ENCODE data around the gene MLXIP.

Gene MLXIP

DNA sequence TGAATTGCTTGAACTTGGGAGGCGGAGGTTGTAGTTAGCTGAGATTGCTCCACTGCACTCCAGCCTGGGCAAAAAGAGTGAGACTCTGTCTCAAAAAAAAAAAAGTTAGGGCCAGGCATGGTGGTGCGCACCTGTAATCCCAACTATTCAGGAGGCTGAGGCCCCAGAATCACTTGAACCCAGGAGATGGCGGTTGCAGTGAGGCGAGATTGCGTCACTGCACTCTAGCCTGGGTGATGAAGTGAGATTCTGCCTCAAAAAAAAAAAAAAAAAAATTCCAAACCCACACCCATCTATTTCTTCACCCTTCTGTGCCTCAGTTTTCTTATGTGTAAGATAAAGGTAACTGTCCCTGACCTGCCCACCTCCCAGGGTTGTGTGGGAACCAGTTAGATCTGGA lies 11.0 kb upstream of the MLXIP start:
- no peak overlapping the region for H3K4me3 ChIP-seq (ENCODE audit: low read length)
- H3K9me3 ChIP-seq (replicated peaks; ENCODE audit: low read length), result no peaks in the 10 kb centered on the region
- no peaks in the 10 kb centered on the region for H3K27me3 ChIP-seq (ENCODE audit: control insufficient read depth, insufficient read depth, low read length)
- peaks cover 49% of the 10 kb centered on the region for H3K4me1 ChIP-seq (ENCODE audit: control insufficient read depth, insufficient read depth, low read length)
- H3K9ac ChIP-seq (ENCODE audit: low read depth, low read length), result no peak overlapping the region
- no peaks in the 10 kb centered on the region for H3K36me3 ChIP-seq (ENCODE audit: insufficient read depth, low read length)
- no peak overlapping the region for H3K4me2 ChIP-seq (ENCODE audit: low read length)

- Histone ChIP-seq H3K27me3 (ENCODE audit: control insufficient read depth, insufficient read depth, low read length) (no peaks in the 10 kb centered on the region), H3K9me3 (replicated peaks; ENCODE audit: low read length) (no peaks in the 10 kb centered on the region), H3K36me3 (ENCODE audit: insufficient read depth, low read length) (no peaks in the 10 kb centered on the region), H3K4me2 (ENCODE audit: low read length) (no peak overlapping the region), H3K4me1 (ENCODE audit: control insufficient read depth, insufficient read depth, low read length) (peaks cover 49% of the 10 kb centered on the region), H3K9ac (ENCODE audit: low read depth, low read length) (no peak overlapping the region), H3K4me3 (ENCODE audit: low read length) (no peak overlapping the region)
These were observed 10.6 kb upstream of the MLXIP start for GRCh38 chr12:122067966-122068365.

- H3K4me3 ChIP-seq (ENCODE audit: low read length), result peak overlapping the region; percentile 41
- H3K9me3 ChIP-seq (replicated peaks; ENCODE audit: low read length), result no peaks in the 10 kb centered on the region
- H3K4me1 ChIP-seq (ENCODE audit: control insufficient read depth, insufficient read depth, low read length), result peaks cover 28% of the 10 kb centered on the region
- no peaks in the 10 kb centered on the region for H3K27me3 ChIP-seq (ENCODE audit: control insufficient read depth, insufficient read depth, low read length)
- H3K36me3 ChIP-seq (ENCODE audit: insufficient read depth, low read length), result no peaks in the 10 kb centered on the region
- peak overlapping the region; percentile 78 for H3K4me2 ChIP-seq (ENCODE audit: low read length)
- H3K9ac ChIP-seq (ENCODE audit: low read depth, low read length), result peak overlapping the region; percentile 64
These were observed 6.3 kb upstream of the MLXIP start for GRCh38 chr12:122072031-122072970.

- H3K4me3 ChIP-seq (ENCODE audit: low read length), result no peak overlapping the region
- peaks cover 32% of the 10 kb centered on the region for H3K4me1 ChIP-seq (ENCODE audit: control insufficient read depth, insufficient read depth, low read length)
- no peak overlapping the region for H3K9ac ChIP-seq (ENCODE audit: low read depth, low read length)
- no peaks in the 10 kb centered on the region for H3K36me3 ChIP-seq (ENCODE audit: insufficient read depth, low read length)
- H3K27me3 ChIP-seq (ENCODE audit: control insufficient read depth, insufficient read depth, low read length), result no peaks in the 10 kb centered on the region
- no peak overlapping the region for H3K4me2 ChIP-seq (ENCODE audit: low read length)
- no peaks in the 10 kb centered on the region for H3K9me3 ChIP-seq (replicated peaks; ENCODE audit: low read length)
These were observed 4.7 kb upstream of the MLXIP start for GRCh38 chr12:122073815-122074214.

DNA sequence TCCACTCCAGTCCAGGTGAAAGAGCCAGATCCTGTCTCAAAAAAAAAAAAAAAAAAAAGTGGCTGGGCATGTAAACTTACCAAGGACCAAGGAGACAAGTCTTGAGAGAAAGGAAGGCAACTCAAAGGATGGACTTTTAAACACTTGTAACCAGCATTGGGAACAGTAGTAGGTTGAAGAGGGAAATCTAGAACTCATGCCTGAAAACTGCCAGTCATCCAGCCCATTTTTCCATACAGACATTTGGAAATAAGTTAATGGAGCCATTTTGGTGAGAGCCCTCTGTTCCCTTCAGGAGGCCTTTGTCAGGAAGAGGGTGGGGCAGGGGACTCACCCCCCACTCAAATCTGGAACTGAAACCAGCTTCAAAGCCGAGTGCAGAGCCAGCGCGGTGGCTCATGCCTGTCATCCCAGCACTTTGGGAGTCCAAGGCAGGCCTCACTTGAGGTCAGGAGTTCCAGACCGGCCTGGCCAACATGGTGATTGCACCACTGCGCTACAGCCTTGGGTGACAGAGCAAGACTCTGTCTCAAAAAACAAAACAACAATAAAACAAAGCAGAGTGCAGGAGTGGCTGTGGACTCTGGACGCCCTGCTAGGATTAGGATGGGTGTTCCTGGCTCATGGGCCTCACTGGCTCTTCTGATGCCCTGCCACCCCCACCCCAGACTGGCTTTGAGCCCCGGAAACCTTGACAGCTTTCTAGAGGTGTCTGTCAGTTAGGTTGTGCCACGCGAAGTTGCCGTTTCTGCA lies 1.6 kb upstream of the MLXIP start:
- Histone ChIP-seq H3K9ac (ENCODE audit: low read depth, low read length) (no peak overlapping the region), H3K4me3 (ENCODE audit: low read length) (no peak overlapping the region), H3K36me3 (ENCODE audit: insufficient read depth, low read length) (no peaks in the 10 kb centered on the region), H3K4me1 (ENCODE audit: control insufficient read depth, insufficient read depth, low read length) (peaks cover 39% of the 10 kb centered on the region), H3K9me3 (replicated peaks; ENCODE audit: low read length) (no peaks in the 10 kb centered on the region), H3K4me2 (ENCODE audit: low read length) (no peak overlapping the region), H3K27me3 (ENCODE audit: control insufficient read depth, insufficient read depth, low read length) (no peaks in the 10 kb centered on the region)

GRCh38 chr12:122079033-122079531 lies 526 bp downstream of the MLXIP start:
- H3K4me2 ChIP-seq (ENCODE audit: low read length), result peak overlapping the region; percentile 87
- H3K27me3 ChIP-seq (ENCODE audit: control insufficient read depth, insufficient read depth, low read length), result no peaks in the 10 kb centered on the region
- H3K9ac ChIP-seq (ENCODE audit: low read depth, low read length), result peak overlapping the region; percentile 87
- H3K9me3 ChIP-seq (replicated peaks; ENCODE audit: low read length), result no peaks in the 10 kb centered on the region
- peaks cover 35% of the 10 kb centered on the region for H3K4me1 ChIP-seq (ENCODE audit: control insufficient read depth, insufficient read depth, low read length)
- H3K4me3 ChIP-seq (ENCODE audit: low read length), result peak overlapping the region; percentile 99
- peaks cover 5% of the 10 kb centered on the region for H3K36me3 ChIP-seq (ENCODE audit: insufficient read depth, low read length)

DNA sequence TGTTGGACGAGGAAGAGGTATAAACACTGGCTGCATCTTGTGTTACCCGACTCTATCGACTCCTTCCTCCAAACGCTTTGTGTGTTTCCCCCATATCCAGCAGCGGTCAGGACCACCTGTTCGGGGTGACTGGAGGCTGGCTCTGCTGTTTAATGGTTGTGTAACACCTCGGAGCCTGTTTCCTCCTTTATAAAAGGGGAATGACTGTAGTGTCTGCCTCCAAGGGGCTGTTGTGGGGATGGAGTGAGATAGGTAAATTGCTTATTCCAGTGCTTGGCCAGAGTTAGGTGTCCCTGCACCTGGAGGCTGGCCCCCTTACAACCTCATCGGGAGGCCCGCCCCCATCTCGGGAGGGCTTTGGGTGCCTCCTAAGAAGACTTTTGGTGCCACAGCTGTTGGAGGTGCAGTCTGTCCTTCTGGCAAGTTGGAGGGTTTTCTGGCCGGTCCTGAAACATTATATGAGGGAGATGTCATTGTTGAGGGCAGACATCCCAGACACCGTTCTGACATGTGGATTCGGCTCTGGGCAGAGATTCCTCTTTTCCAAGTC lies 1.1 kb downstream of the MLXIP start:
- Histone ChIP-seq H3K9ac (ENCODE audit: low read depth, low read length) (peak overlapping the region; percentile 87), H3K4me3 (ENCODE audit: low read length) (peak overlapping the region; percentile 99), H3K9me3 (replicated peaks; ENCODE audit: low read length) (no peaks in the 10 kb centered on the region), H3K27me3 (ENCODE audit: control insufficient read depth, insufficient read depth, low read length) (no peaks in the 10 kb centered on the region), H3K4me1 (ENCODE audit: control insufficient read depth, insufficient read depth, low read length) (peaks cover 35% of the 10 kb centered on the region), H3K4me2 (ENCODE audit: low read length) (peak overlapping the region; percentile 87), H3K36me3 (ENCODE audit: insufficient read depth, low read length) (peaks cover 10% of the 10 kb centered on the region)

DNA sequence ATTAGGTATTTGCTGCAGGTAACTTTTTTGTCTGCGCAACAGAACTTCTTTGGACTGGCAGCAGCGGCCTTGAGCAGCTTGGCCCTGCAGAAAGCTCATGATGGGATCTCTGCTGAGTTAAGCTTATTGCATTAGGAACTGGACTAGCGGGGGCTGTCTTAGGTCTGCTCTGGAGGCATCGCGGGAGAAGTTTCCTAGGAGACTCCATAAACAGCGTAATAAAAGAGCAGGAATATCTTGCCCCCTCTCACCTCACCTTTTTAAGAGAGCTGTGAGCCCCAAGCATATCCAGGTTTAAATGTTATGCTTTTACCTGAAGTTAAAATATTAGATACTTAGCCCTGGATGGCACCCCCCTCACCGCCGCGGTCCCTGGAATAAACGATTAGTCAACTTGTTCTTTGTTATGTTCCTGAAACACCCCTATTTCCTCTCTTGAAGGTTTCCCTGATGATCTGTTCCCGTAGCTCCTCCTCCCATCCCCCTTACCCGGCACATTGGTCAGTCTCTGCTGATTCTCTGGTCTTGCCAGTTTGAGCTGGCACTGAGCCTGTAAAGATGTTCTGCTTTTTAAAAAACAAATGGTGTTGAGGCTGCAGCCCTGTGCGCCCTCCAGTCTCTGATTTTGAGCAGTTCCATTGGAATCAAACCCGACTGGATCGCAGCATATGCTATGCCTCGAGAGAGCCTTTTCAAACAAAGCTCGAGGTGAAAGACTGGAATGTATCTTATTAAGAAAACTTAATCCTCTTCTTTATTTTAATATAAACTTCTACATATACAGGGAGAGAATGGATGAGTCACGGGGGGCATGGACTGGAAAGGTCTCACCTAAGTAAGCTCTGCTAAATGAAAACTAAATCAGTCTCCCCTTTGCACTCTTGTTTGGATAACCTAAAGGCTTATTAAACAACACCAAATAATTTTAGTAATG lies 1.9 kb downstream of the MLXIP start:
- H3K9me3 ChIP-seq (replicated peaks; ENCODE audit: low read length), result no peaks in the 10 kb centered on the region
- H3K4me1 ChIP-seq (ENCODE audit: control insufficient read depth, insufficient read depth, low read length), result peaks cover 35% of the 10 kb centered on the region
- H3K9ac ChIP-seq (ENCODE audit: low read depth, low read length), result peak overlapping the region; percentile 87
- H3K27me3 ChIP-seq (ENCODE audit: control insufficient read depth, insufficient read depth, low read length), result no peaks in the 10 kb centered on the region
- H3K4me2 ChIP-seq (ENCODE audit: low read length), result peak overlapping the region; percentile 87
- peak overlapping the region; percentile 99 for H3K4me3 ChIP-seq (ENCODE audit: low read length)
- H3K36me3 ChIP-seq (ENCODE audit: insufficient read depth, low read length), result peaks cover 16% of the 10 kb centered on the region

GRCh38 chr12:122081083-122081696 lies 2.6 kb downstream of the MLXIP start:
- Histone ChIP-seq H3K9ac (ENCODE audit: low read depth, low read length) (peak overlapping the region; percentile 87), H3K9me3 (replicated peaks; ENCODE audit: low read length) (no peaks in the 10 kb centered on the region), H3K36me3 (ENCODE audit: insufficient read depth, low read length) (peaks cover 24% of the 10 kb centered on the region), H3K4me3 (ENCODE audit: low read length) (peak overlapping the region; percentile 99), H3K4me1 (ENCODE audit: control insufficient read depth, insufficient read depth, low read length) (peaks cover 35% of the 10 kb centered on the region), H3K4me2 (ENCODE audit: low read length) (peak overlapping the region; percentile 87), H3K27me3 (ENCODE audit: control insufficient read depth, insufficient read depth, low read length) (no peaks in the 10 kb centered on the region)

- Histone ChIP-seq H3K27me3 (ENCODE audit: control insufficient read depth, insufficient read depth, low read length) (no peaks in the 10 kb centered on the region), H3K36me3 (ENCODE audit: insufficient read depth, low read length) (peaks cover 29% of the 10 kb centered on the region), H3K4me1 (ENCODE audit: control insufficient read depth, insufficient read depth, low read length) (peaks cover 38% of the 10 kb centered on the region), H3K9ac (ENCODE audit: low read depth, low read length) (peak overlapping the region; percentile 87), H3K4me2 (ENCODE audit: low read length) (peak overlapping the region; percentile 87), H3K4me3 (ENCODE audit: low read length) (peak overlapping the region; percentile 99), H3K9me3 (replicated peaks; ENCODE audit: low read length) (no peaks in the 10 kb centered on the region)
These were observed 3.2 kb downstream of the MLXIP start for GRCh38 chr12:122081697-122082221.

All from skeletal muscle satellite cell (primary cell).